Umbilical cord (tissue), 2 donors: ENCODE results near the gene TMEM217. TPM values are rescaled to one million over a fixed set of nuclear protein-coding genes. Genes with fewer than 3 reads are reported as not detected.
"Not testable (repeated sequence)": the region's sequence is repeated elsewhere in the genome, so short reads cannot be mapped to it uniquely, and the experiment has no call there.

Experiments
- DNase-seq: peaks from one replicate; pipeline ENCODE4 v3.0.0-alpha.2; 2015; ENCODE audit warnings: low spot score
- total RNA-seq: library from RNA; depleted of rRNA; stranded (reverse); fragments of >200 nt; gene quantifications from one replicate; pipeline ENCODE4 v1.2.3, GENCODE V29; 2014; ENCODE audit warnings: low replicate concordance; ENCODE audit not compliant: insufficient read depth

The TMEM217 gene
- total RNA-seq, 1 donor from 2014 or later: 3.4 TPM

DNA sequence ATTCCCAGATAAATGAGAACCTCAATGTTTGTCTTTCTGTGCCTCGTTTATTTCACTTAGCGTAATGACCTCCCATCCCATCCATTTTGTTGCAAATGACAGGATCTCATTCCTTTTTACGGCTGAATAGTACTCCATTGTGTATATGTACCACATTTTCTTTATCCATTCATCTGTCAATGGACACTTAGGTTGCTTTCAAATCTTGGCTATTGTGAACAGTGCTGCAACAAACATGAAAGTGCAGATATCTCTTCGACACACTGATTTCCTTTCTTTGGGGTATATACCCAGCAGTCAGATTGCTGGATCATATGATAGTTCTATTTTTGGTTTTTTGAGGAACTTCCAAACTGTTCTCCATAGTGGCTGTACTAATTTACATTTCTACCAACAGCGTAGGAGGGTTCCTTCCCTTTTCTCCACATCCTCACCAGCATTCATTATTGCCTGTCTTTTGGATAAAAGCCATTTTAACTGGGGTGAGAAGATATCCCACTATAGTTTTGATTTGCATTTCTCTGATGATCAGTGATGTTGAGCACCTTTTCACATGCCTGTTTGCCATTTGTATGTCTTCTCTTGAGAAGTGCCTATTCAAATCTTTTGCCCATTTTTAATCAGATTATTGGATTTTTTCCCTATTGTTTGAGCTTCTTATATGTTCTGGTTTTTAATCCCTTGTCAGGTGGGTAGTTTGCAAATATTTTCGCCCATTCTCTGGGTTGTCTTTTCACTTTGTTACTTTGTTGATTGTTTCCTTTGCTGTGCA, 71.8 kb downstream of the TMEM217 start:
- DNase-seq: not testable (repeated sequence)

DNA sequence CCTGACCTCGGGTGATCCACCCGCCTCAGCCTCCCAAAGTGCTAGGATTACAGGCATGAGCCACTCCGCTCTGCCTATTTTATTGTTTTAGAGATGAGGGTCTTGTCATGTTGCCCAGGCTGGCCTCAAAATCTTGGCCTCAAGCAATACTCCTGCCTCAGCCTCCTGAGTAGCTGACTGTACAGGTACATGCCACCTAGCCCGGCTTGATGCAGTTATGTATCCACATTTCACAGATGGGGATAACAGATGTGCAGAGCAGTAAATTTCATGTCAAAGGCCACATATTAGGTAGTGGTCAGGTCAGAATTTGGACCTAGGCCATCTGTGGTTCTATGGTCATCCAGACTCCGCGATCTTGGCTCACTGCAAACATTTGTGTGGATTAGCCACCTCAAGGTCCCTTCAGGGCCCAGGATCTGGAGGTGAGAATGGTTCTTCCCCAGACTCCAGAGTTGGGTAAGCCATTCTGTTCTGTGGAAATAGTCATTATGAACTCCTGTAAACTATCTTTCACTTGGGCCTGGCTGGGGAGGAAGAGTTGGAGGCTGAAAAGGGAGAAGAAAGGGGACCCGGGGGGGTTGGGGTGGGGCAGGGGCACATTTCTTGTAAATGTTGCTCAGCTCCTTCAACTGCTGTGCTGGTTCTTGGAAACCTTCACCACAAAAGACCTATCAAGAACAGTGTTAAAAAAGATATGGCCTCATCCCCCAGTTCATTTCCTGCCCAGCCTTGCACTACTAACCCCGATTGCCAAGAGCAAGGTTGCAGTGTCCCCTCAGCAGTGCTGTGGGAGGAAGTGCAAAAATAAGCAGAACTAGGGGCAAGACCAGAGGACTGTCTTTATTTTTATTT, 75.0 kb downstream of the TMEM217 start:
- DNase-seq: peak; percentile 48

- not testable (repeated sequence) for DNase-seq
Observed at GRCh38 chr6:37180610-37181009, 77.3 kb downstream of the TMEM217 start.

GRCh38 chr6:37180075-37180474, 77.9 kb downstream of the TMEM217 start:
- no peak for DNase-seq

DNA sequence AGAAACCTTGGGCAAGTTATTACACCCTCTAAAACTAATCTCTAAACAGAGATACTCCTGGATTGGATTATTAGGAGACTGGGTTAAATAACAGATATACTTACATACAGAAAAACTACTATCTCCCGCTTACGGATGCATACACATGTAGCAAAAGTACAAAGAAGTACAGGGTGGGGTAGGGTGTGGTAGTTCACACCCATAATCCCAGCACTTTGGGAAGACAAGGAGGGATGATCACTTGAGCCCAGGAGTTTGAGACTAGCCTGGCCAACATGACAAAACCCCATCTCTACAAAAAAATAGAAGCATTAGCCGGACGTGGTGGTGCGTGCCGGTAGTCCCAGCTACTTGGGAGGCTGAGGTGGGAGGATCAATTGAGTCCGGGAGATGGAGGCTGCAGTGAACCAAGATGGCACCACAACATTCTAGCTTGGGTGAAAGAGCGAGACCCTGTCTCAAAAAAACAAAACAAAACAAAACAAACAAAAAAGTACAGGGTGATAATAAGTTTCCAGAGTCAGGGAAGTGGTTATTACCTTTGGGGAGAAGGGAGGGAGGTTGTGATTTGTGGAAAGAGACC, 79.9 kb downstream of the TMEM217 start:
- no peak for DNase-seq

GRCh38 chr6:37177077-37177934, 80.6 kb downstream of the TMEM217 start:
- no peak for DNase-seq

GRCh38 chr6:37176268-37177076, 81.5 kb downstream of the TMEM217 start:
- DNase-seq: no peak

DNA sequence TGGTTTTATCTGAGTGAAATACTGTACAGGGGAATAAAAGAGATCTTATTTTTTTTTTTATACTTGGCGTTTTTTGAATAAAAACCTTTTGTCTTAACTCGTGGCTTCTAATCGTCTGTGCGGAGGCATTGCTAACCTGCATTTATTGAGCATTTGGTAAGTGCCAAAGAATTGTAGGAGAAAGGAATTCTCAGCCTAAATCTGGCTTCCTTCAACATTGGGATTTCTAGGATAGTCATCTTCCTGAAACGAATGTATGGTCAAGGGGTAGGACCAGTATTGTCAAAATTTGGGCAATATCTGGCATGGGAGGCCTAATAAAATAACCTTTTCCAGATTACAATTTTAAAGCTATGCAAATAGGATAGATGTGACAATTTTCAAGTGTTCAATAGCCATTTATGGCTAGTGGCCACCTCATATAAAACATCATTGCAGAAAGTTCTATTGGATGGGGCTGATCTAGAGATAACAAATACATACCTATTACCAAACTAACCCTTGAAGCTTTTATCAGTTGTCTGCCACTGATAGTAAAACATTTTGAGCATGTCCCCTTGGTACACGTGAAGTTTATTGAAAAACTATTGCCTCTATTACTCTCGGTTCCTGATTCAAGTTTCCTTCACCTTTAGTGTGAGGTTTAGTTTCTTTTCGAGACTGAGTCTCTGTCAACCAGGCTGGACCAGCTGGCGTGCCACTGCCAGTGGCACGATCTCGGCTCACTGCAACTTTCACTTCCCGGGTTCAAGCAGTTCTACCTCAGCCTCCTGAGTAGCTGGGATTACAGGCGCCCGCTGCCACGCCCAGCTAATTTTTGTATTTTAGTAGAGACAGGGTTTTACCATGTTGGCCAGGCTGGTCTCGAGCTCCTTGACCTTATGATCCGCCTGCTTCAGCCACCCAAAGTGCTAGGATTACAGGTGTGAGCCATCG, 82.3 kb downstream of the TMEM217 start:
- no peak for DNase-seq

GRCh38 chr6:37174515-37175331, 83.2 kb downstream of the TMEM217 start:
- DNase-seq: no peak

- DNase-seq: no peak
Observed at GRCh38 chr6:37174196-37174514, 83.8 kb downstream of the TMEM217 start.

DNA sequence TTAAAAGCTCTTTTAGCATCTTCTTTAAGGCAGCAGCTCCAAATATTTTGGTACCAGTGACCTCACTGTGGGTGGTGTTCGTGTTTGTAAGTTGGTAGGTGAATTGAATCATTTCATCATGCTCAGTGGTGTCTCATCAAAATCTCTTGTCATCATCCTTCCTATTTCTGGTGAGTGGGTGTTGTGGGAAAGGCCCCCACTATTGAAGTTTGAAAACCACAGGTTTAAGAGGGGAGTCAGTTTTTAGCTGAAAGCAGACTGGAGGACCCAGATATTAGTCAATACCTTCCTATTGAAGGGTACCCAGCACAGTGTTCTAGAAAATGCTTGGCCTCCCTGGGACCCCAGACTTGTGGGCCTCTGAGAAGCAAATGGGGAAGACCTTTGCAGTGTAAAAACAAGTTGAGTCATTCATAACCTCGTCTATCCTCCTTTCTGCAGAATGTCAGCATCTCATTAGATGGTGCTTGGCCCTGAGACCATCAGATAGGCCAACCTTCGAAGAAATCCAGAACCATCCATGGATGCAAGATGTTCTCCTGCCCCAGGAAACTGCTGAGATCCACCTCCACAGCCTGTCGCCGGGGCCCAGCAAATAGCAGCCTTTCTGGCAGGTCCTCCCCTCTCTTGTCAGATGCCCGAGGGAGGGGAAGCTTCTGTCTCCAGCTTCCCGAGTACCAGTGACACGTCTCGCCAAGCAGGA, 84.3 kb downstream of the TMEM217 start:
- no peak for DNase-seq

DNA sequence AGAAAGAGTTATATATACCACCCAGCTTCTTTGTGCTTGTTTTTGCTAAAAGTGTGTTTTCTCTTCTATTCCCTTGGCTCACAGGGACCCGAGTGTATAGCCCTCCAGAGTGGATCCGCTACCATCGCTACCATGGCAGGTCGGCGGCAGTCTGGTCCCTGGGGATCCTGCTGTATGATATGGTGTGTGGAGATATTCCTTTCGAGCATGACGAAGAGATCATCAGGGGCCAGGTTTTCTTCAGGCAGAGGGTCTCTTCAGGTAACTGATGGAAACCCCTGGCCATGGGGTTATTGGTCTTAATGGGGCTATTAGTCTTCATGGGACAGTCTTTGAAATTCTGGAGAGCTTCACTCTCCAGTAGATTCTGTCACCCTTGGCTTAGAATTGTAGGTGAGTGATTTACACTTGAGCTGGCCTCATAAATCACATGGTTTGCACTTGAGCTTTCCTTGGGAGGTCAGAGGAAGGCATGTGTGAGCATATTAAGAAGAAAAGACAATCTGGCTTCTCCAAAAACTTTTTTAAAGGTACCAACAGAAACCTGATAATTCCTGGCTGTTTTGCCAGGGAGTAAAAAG, 84.9 kb downstream of the TMEM217 start:
- DNase-seq: no peak

- peak; percentile 93 for DNase-seq
Observed at GRCh38 chr6:37171970-37172812, 85.8 kb downstream of the TMEM217 start.

GRCh38 chr6:37171201-37171969, 86.6 kb downstream of the TMEM217 start:
- peak; percentile 65 for DNase-seq

DNA sequence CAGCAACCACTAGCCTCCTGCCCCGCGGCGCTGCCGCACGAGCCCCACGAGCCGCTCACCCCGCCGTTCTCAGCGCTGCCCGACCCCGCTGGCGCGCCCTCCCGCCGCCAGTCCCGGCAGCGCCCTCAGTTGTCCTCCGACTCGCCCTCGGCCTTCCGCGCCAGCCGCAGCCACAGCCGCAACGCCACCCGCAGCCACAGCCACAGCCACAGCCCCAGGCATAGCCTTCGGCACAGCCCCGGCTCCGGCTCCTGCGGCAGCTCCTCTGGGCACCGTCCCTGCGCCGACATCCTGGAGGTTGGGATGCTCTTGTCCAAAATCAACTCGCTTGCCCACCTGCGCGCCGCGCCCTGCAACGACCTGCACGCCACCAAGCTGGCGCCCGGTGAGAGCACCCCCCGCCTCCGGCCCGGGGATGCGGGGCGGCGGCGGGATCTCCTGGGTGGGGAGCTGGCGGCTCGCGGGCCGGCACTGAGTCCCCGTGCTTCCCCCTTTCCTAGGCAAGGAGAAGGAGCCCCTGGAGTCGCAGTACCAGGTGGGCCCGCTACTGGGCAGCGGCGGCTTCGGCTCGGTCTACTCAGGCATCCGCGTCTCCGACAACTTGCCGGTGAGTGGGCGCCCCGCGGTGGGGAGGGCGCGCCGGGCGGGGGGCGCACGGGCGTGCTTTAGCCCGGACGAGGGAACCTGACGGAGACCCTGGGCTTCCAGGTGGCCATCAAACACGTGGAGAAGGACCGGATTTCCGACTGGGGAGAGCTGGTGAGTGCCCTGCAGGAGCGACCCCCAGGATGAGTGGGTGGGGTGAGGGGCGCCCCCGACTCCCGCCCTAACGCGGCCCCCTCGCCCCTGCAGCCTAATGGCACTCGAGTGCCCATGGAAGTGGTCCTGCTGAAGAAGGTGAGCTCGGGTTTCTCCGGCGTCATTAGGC, 87.4 kb downstream of the TMEM217 start:
- peak; percentile 40 for DNase-seq
